Measurements from ENCODE around the gene CLSTN3. TPM values are rescaled to one million over a fixed set of nuclear protein-coding genes. Genes with fewer than 3 reads are reported as not detected.
A peak's percentile ranks its signal among the peaks of the same experiment; 100 is the strongest.

Gene CLSTN3
- total RNA-seq, 3 donors from 2014 or later (not counting 1 experiment from before 2014, with no cell fraction given) = 59.7 to 95.5 (median 61.0) TPM

DNA sequence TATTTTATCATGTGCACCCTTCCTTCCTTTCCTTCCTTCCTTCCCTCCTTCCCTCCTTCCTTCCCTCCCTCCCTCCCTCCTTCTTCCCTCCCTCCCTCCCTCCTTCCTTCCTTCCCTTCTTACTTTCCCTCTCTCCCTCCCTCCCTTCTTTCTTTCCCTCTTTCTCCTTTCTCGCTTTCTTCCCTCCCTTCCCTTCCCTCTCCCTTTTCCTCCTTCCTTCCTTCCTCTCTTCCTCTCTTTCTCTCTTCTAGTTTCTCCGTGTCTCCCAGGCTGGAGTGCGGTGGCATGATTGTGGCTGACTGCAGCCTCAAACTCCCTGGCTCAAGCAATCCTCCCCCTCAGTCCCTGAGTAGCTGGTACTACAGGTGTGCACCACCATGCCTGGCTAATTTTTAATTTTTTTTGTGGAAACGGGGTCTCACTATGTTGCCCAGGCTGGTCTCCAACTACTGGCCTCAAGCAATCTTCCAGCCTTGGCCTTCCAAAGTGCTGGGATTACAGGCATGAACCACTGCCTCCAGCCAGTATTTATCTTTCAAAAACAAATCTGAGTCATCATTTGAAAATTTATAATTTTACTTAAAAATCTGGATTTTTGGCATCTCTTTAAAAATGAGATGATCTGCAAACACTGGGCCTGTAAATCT is 29.0 kb upstream of the CLSTN3 start:
- Histone ChIP-seq H3K9me3 (ENCODE audit: control insufficient read depth, insufficient read depth, low read length) (no peaks in the 10 kb centered on the region), H3K27me3 (ENCODE audit: control insufficient read depth, insufficient read depth, low read length) (no peaks in the 10 kb centered on the region), H3K36me3 (ENCODE audit: control insufficient read depth, insufficient read depth, low read length) (peaks cover 17% of the 10 kb centered on the region), H3K27ac (ENCODE audit: low read length) (no peak overlapping the region), H3K4me1 (ENCODE audit: control insufficient read depth, insufficient read depth, low read length) (no peaks in the 10 kb centered on the region), H3K4me3 (ENCODE audit: low read length) (no peak overlapping the region)
- ATAC-seq = no peak
- peaks cover 2 to 5% of the 10 kb centered on the region in 2 donors for H3K9me3 Mint-ChIP-seq
- peak overlapping the region in 1 of 2 donors; percentile 70 for H3K27ac Mint-ChIP-seq
- peaks cover 9% of the 10 kb centered on the region for H3K36me3 Mint-ChIP-seq
- WGBS (ENCODE audit: insufficient coverage) = 93% methylated on average over 4 of the region's 4 CpGs
- no peak overlapping the region for H3K4me3 Mint-ChIP-seq
- intact Hi-C loops (cut with micrococcal nuclease) = no loop called here
- H3K4me1 Mint-ChIP-seq = peaks cover 27 to 31% of the 10 kb centered on the region in 2 donors
- DNase-seq = no peak
- H3K27me3 Mint-ChIP-seq (ENCODE audit: low read depth in 2 of 2) = no peaks in the 10 kb centered on the region
- TF ChIP-seq, protein P1, sequence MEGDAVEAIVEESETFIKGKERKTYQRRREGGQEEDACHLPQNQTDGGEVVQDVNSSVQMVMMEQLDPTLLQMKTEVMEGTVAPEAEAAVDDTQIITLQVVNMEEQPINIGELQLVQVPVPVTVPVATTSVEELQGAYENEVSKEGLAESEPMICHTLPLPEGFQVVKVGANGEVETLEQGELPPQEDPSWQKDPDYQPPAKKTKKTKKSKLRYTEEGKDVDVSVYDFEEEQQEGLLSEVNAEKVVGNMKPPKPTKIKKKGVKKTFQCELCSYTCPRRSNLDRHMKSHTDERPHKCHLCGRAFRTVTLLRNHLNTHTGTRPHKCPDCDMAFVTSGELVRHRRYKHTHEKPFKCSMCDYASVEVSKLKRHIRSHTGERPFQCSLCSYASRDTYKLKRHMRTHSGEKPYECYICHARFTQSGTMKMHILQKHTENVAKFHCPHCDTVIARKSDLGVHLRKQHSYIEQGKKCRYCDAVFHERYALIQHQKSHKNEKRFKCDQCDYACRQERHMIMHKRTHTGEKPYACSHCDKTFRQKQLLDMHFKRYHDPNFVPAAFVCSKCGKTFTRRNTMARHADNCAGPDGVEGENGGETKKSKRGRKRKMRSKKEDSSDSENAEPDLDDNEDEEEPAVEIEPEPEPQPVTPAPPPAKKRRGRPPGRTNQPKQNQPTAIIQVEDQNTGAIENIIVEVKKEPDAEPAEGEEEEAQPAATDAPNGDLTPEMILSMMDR (IDR thresholded peaks at IDR 0.05) = no peak

DNA sequence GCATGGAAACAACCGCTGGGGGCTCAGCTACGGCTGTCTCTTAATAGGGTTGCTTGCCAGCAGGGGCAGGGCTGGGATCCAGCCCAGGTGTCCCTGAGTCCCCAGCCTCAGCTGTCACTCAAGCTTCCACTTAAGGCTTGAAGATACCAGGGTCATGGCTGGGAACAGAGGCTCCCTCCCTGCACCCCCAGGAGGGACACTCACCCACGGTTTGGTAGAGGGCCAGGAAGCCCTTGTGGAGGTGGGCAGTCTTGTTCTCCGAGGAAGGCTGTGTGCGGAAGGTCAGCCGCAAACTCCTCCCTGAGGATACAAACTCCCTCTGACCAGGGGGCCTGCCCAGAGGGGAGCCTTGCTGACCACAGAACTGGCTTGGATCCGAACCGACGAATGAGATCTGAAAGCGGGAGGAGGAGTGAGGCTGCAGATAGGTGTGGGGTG is 28.5 kb upstream of the CLSTN3 start:
- peaks cover 17% of the 10 kb centered on the region for H3K36me3 ChIP-seq (ENCODE audit: control insufficient read depth, insufficient read depth, low read length)
- TF ChIP-seq, protein P1 (IDR thresholded peaks at IDR 0.05) = no peak
- no peaks in the 10 kb centered on the region for H3K9me3 ChIP-seq (ENCODE audit: control insufficient read depth, insufficient read depth, low read length)
- no peaks in the 10 kb centered on the region for H3K4me1 ChIP-seq (ENCODE audit: control insufficient read depth, insufficient read depth, low read length)
- H3K4me1 Mint-ChIP-seq = peaks cover 32 to 36% of the 10 kb centered on the region in 2 donors
- no peaks in the 10 kb centered on the region for H3K27me3 Mint-ChIP-seq (ENCODE audit: low read depth in 2 of 2)
- peaks cover 13% of the 10 kb centered on the region for H3K36me3 Mint-ChIP-seq
- DNase-seq (no peak), ATAC-seq (no peak)
- intact Hi-C loops (cut with micrococcal nuclease) = no loop called here
- H3K4me3 Mint-ChIP-seq = no peak overlapping the region
- peaks cover 2 to 5% of the 10 kb centered on the region in 2 donors for H3K9me3 Mint-ChIP-seq
- no peak overlapping the region for H3K27ac Mint-ChIP-seq
- no peak overlapping the region for H3K27ac ChIP-seq (ENCODE audit: low read length)
- WGBS (ENCODE audit: insufficient coverage) = 95% methylated on average over 10 of the region's 10 CpGs
- H3K27me3 ChIP-seq (ENCODE audit: control insufficient read depth, insufficient read depth, low read length) = no peaks in the 10 kb centered on the region
- H3K4me3 ChIP-seq (ENCODE audit: low read length) = no peak overlapping the region

DNA sequence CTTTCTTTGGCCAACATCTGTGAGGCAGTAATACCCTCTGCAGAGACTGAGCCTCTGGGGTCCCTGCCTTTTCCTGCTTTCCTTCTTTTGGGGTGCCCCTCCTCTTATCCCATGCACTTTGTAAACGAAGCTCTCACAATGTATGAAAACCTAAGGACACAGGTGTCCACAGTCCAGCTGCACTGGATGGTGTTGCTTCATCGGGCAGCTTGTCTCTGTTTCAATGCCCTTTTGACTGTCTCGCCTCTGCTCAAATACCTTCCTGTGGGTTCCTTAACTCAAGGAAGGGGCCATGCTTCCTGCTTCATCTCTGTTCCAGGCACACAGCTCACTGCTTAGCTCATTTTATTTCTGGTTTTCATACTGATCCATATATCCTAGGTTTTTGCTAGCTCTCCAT is 27.6 kb upstream of the CLSTN3 start:
- H3K36me3 Mint-ChIP-seq = peaks cover 13% of the 10 kb centered on the region

More for the DNA sequence above, 27.6 kb upstream of the CLSTN3 start:
- peaks cover 2 to 5% of the 10 kb centered on the region in 2 donors for H3K9me3 Mint-ChIP-seq
- peaks cover 35 to 41% of the 10 kb centered on the region in 2 donors for H3K4me1 Mint-ChIP-seq
- peaks cover 17% of the 10 kb centered on the region for H3K36me3 ChIP-seq (ENCODE audit: control insufficient read depth, insufficient read depth, low read length)
- 62% methylated on average over 3 of the region's 3 CpGs for WGBS (ENCODE audit: insufficient coverage)
- ATAC-seq (no peak), DNase-seq (no peak)
- H3K4me1 ChIP-seq (ENCODE audit: control insufficient read depth, insufficient read depth, low read length) = peaks cover 7% of the 10 kb centered on the region
- H3K27ac Mint-ChIP-seq = peak overlapping the region in 1 of 2 donors; percentile 31
- H3K27me3 ChIP-seq (ENCODE audit: control insufficient read depth, insufficient read depth, low read length) = no peaks in the 10 kb centered on the region
- no peak overlapping the region for H3K4me3 Mint-ChIP-seq
- intact Hi-C loops (cut with micrococcal nuclease) = no loop called here
- TF ChIP-seq, protein P1 (IDR thresholded peaks at IDR 0.05) = no peak
- H3K4me3 ChIP-seq (ENCODE audit: low read length) = no peak overlapping the region
- H3K27me3 Mint-ChIP-seq (ENCODE audit: low read depth in 2 of 2) = no peaks in the 10 kb centered on the region
- no peak overlapping the region for H3K27ac ChIP-seq (ENCODE audit: low read length)
- no peaks in the 10 kb centered on the region for H3K9me3 ChIP-seq (ENCODE audit: control insufficient read depth, insufficient read depth, low read length)
